Fibroblast of skin of right biceps (primary cell): ENCODE results near the gene ANXA8.
"Not testable (repeated sequence)": the region's sequence is repeated elsewhere in the genome, so short reads cannot be mapped to it uniquely, and the experiment has no call there.

Experiments used
- DNase-seq: peaks from one replicate; pipeline ENCODE4 v3.0.0-alpha.2; 2013

The ANXA8 gene, protein sequence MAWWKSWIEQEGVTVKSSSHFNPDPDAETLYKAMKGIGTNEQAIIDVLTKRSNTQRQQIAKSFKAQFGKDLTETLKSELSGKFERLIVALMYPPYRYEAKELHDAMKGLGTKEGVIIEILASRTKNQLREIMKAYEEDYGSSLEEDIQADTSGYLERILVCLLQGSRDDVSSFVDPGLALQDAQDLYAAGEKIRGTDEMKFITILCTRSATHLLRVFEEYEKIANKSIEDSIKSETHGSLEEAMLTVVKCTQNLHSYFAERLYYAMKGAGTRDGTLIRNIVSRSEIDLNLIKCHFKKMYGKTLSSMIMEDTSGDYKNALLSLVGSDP

DNA sequence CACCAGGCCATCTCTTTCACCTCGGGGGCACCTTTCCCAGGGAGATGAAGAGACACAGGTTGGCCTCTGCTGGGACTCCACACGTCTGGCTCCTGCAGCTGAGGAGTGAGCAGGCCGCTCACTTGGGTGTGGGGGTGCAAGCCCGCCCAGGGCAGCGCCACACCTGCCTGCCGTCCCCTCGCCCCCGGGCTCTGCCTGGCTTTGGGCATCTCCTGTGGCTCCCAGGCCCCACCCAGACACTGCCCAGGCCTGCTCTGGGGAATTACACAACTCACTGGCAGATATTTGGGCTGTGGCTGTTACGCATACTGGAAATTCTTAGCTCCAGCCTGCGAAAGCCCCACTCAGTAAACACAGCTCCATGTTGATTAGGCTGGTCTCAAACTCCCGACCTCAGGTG lies at the start of gene ANXA8:
Gene ANXA8 (minus strand): TSS at position 193 of the 400 bp plus-strand sequence. CDS start 182 bp downstream, at position 11.
- not testable (repeated sequence) for DNase-seq

DNA sequence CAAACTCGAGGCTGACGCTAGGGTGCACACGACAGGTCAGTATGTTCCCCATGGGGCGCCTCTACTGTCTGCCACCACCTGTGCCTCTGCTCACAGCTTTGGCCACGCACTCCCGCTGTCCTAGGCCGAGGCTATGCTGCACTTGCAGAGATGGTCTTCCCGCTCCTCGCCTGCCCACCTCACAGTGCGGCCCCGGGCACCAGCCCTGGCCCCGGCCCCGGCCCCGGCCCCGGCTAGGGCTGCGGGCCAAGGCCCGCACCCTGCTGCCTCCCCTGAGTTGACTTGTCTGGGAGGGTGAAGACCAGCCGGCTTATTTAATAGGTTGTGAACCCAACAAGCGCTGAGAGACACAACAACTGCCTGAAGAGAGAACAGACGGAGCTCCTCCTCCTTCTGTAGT lies 39.6 kb upstream of the ANXA8 start, which contains the start of gene AGAP9:
Gene AGAP9 (minus strand): TSS at position 164 of the 400 bp plus-strand sequence. CDS start 112 bp downstream, at position 52.
- not testable (repeated sequence) for DNase-seq

DNA sequence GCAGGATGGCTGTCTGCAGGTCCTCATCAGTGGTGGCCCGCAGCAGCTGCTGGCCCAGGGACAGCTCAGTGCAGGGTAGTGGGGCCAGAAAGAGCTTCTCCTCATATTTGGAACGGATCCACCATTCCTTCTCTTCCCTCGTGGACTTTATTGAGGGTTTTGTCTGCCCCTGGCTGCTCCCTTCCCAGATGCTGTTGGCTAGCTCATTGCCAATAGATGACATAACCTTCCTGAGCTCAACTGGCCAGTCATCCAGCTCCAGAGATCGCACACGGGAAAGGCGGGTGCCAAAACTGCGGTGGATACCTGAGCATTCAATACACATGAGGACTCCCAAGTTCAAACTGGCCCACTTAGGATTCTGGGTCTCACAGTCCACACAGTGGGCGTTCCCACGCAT lies 18.4 kb upstream of the ANXA8 start:
- DNase-seq: not testable (repeated sequence)

DNA sequence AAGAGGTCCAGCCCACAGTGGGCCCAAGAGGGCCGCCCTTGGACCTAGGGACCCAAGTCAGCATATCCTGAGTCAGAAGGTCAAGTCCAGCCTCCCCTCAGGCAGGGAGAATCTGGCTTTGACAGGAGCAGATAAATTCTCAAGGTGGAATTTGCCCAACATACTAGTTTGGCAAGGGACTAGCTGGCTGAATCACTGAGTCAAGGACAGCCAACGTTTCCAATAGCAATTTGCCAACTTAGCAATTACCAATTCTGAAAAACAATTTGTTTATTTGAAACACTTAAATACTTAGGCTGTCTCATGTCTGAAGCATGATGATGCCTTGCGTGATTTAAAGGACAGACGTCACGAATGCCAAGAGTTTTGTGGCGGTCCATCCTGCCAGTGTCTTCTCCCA lies 10.3 kb upstream of the ANXA8 start:
- DNase-seq: not testable (repeated sequence)

DNA sequence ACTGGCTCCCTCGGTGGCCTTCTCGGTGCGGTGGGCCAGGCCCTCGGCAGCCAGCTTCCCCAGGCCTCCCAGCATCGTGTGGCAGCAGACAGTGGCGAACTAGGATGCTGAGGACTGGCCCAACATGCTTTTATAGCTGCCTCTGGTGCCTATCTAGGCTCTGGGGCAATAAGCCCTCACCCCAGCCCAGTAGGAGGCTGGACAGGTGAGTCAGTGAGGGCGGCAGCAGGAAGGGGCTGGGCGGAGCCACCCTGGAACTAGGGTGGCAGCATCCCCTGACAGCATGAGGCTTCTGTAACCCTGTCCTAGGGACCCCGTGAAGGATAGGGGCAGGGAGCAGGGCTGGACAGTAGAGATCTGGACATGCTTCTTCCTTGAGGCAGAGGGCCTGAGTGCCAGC lies 7.7 kb upstream of the ANXA8 start, which contains the start of gene FAM25G:
Gene FAM25G (minus strand): TSS at position 101 of the 400 bp plus-strand sequence. CDS start 26 bp downstream, at position 75.
- not testable (repeated sequence) for DNase-seq

DNA sequence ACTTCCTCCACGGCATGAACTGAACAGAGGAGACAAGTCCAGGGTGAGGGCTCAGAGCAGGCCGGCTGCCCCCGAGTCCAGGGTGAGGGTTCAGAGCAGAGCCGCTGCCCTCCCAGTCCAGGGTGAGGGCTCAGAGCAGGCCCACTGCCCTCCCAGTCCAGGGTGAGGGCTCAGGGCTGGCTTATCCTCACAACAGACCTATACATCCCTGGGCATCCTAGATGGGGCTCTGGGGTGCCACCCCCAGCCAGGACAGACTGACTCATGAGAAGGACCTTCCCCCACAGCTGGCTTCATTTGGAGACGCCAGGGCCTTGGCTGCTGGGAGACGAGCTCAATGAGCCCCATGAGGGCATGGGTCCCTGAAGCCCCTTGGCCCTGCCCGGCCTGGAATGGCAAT lies 5.7 kb upstream of the ANXA8 start:
- not testable (repeated sequence) for DNase-seq

DNA sequence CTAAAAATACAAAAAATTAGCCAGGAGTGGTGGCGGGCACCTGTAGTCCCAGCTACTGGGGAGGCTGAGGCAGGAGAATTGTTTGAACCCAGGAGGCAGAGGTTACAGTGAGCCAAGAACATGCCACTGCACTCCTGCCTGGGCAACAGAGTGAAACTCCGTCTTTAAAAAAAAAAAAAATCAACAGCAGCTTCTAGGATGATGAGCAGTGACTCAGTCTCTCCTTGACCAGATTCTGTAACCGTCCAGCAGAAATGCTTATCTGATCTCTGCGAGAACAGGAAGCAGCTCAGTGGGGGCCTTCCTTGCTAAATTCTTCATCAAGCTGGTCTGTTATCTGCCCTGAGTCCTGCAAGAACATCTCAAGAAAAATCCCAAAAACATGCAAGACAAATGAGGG lies 2.0 kb upstream of the ANXA8 start:
- peak; percentile 71 for DNase-seq

DNA sequence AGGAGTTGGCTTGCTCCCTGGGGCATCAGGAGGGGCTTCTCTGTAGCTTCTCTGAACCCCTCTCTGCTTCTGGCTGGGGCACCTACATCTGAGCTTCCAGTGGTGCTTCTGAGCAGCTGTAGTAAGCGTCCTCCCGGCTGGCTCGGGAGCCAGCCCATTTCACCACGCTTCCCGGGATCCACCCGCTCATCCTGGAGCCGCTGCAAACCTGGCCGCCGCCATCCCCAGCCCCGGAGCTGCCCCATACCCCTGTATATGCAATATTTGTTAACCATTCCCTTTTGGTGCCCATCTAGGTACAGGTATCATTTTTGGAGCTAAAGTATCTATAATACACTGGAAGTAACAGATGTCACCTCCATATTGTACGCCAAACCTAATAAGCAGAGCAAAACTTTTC lies 871 bp upstream of the ANXA8 start:
- not testable (repeated sequence) for DNase-seq

DNA sequence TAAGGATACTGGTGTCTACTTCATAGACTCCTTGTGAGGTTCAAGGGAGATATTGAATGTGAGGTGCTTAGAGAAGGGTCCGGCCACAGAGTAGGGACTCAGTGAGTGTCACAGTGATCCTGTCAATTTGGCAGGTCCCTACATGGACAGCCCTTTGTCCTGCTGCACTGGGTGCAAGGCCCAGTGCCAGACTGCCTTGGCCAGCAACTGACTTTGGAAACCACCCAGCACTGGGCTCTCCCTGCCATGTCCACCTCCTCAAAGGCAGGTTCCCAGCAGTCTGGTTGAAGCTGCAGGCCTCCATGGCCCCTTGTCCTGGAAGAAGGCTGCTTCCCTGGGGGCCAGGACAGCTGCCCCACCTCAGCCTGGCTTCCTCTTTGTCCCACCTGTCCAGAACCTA lies 1.5 kb downstream of the ANXA8 start:
- not testable (repeated sequence) for DNase-seq

DNA sequence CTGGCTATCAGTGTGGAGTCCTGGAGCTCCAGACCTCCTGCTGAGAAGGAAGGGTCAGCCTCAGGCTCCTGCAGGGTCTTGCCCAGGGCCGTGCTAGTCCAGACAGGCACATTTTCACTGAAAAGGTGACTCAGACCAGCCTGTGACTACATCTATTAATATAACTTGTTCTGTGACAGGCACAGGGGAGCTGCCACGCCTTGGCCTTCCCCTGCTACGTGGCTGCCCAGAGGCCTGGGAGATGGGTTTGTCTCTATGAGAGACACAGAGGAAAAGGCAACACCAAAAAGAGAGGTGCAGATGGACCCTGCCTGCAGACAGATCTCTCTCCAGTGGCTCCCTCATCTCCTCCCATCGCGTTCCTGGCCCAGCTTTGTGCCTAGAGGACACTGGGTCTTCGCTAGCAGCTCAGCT lies 2.1 kb downstream of the ANXA8 start:
- not testable (repeated sequence) for DNase-seq

DNA sequence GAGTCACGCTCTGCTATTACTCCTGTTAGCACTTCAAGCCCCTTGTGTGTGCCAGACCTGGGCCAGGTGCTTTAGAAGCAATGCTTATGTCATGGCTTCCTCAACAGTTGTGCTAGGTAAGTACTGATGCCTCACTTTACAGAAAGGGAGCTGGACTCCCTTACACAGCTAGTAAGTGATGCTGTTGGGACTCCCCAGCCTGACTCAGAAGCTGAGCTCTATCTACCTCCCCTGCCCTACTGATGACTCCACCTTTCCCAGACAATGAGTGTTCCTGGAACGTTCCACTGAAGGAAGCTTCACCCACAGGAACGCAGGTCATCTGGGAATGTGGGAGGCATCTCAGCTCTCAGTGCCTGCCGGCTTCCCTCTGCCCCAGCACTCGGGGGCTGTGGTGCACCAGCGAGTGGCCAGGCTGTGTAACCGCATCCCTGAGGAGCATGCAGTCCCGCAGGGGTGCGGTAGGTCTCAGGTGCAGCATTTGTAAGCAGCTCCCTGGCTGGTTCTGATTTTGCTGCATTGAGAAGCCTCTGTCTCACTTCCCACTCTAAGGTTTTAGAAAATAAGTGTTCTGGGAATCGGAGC lies 2.6 kb downstream of the ANXA8 start:
- peak; percentile 80 for DNase-seq

DNA sequence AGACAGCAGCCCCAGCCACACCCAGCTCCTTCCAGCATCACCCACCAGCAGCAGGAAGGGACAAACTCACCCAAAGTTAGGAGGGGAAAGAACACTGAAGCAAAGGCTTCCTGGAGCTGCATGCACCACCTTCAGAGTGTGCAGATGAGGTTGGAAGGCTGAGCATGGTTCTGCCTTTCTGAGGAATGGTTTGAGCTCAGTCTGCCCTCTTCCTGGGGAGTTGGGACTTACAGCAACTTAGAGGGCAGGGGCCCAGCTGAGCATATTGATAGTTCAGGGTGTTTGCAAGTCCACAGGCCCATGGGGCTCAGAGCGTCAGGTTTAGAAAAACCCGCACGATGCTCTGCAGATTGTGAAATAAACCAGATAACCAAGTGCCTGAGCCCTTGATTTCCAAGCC lies 3.8 kb downstream of the ANXA8 start:
- not testable (repeated sequence) for DNase-seq

DNA sequence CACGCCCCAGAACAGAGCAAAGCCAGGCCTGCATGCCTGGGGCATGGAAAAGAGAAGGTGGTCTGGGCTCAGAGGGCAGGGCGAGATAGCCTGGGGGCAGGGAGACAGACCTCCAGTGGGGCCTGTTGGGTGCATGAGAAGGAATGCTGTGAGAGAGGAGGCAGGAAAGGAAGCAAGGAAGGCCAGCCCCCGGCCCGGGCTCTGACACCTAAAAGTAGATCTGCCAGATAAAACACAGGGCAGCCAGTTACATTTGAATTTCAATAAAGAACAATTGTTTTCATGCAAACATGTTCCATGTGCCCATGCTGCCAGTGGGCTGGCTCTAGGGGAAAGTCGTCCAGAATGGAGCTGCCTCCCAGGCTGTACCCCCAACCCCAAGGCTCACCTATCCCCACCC lies 5.8 kb downstream of the ANXA8 start:
- not testable (repeated sequence) for DNase-seq

DNA sequence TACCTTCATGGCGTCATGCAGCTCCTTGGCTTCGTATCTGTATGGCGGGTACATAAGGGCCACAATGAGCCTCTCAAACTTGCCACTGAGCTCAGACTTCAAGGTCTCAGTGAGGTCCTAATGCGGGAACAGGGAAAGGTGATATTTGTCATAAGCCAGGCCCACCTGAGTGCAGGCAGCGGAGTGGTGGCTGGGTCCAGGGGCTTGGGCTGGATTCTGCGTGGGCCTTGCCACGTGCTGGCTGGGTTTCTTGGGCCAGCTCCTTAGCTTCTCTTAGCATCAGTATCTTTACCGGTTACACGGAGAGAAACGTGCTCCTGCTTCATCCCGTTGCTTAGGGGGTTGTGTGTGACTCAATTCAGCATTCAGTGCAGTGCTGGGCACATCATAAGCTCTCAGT lies 6.8 kb downstream of the ANXA8 start:
- not testable (repeated sequence) for DNase-seq

DNA sequence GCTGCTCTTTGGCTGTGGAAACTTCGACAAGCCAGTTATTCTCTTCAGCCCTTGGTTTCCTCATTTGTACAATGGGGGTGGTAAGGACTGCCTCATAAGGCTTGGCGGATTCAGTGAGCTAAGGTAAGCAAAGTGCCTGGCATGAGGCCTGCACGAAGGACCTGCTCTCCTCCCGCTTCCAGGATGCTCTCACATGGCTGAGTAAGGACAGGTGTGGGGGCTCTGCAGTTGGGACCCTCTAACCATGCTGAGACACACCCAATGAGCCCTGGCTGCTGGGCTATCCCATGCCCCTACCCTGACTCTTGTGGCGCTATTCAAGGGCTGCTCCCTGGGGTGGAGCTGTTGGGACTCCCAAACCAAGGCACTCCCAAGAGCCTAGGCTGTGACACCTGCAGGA lies 8.8 kb downstream of the ANXA8 start:
- not testable (repeated sequence) for DNase-seq

DNA sequence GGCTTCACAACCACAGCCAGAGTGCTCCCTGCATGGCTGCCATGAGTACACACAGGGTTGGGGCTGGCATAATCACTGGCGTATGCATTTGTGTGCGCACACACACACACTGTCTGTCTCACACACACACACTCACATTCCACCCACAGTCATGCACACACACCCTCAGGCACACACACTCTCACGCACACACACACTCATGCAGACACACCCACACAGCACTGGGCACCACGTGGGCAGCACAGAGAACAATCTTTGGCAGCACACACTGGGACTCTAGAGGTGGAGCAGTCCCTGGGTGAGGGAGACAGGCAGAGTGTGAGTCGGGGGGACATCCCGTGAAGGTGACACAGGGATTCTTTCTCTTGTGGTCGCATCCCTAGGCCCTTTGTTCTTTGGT lies 10.4 kb downstream of the ANXA8 start:
- not testable (repeated sequence) for DNase-seq

DNA sequence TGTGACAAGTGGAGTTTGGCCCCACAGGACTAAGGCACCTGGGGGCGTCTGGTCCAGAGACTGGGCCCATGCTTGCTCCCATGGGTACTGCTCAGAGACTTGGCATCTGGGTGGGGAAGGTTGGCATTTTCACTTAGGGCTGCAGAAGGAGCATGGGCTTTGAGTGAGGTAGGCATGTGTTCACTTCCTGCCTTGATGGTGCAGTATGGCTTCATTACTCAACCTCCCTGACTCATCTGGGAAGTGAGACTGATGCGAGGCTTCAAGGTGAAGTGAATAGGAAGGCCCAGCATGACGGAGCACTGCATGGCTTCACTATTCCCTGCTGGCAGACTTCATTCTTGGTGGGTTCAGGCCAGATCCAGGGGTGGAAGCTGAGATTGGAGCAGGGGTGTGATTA lies 11.3 kb downstream of the ANXA8 start:
- DNase-seq: not testable (repeated sequence)

DNA sequence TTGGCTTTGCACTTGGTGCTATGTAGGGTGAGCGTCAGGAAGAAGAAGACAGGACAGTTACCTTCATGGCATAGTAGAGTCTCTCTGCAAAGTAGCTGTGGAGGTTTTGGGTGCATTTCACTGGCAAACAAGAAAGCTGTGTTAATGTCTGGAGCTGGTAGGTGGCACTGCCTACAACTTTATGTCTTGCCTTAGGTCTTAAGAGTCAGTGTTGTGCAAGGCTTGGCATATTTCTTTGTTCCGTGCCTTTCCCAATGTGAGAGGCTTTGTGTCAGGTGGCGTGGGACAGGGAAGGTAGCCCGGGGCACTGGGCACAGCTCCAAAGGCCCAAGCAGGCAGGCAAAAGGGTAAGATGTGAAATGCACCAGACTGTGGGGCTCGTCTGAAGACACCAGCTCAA lies 11.8 kb downstream of the ANXA8 start:
- not testable (repeated sequence) for DNase-seq

DNA sequence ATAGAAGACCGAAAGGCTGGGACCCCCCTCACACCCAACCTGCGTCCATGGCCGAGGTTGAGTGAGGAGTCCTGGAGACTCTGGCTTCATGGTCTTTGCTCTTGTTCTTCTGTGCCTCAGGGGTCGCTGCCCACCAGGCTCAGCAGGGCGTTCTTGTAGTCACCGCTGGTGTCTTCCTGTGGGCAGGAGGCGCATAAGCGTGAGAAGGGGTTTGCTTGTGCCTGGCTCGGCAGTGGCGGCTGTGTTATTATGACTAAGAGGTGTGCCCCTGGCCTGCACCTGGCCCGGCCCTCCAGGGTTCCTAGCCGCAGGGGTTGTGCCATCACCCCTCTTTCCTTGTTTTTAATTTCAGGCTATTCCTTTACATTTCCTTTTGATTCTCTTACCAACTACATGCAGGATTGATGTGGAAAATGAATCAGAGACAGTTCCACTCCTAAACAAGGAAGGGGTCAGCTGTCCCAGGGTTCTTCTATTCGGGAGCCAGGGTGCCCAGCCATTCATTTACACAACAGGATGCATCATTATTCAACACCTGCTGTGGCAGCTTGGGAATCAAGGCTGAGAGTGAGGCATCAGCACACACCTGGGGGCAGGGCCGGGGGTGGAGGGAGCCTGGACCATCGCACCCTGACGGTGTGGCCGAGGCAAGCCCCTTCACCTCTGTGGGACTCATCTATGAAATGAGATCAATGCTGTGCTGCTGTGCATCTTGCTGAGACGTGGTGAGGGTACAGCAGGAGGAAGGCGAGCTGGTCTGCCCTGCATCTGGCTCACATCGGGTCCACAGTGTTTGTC lies 15.0 kb downstream of the ANXA8 start:
- DNase-seq: not testable (repeated sequence)

DNA sequence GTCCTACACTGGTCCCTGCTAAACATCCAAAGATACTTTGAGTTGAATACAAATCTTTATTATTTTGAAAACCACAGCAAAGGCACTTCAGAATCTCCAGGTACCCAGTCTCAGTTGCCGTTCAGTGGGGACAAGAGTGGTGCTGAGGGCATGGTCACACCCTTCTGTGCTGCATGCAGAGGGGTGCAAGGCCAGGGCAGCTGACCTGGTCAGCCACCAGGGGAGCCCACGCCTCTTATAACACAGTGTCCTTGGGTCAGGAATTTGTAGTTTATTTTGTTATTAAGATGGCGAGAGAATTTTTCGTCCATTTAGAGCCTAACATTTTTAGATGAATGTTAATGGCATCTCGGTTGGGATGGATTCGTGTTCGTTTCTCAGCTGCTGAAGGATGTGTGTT lies 16.0 kb downstream of the ANXA8 start:
- DNase-seq: not testable (repeated sequence)

DNA sequence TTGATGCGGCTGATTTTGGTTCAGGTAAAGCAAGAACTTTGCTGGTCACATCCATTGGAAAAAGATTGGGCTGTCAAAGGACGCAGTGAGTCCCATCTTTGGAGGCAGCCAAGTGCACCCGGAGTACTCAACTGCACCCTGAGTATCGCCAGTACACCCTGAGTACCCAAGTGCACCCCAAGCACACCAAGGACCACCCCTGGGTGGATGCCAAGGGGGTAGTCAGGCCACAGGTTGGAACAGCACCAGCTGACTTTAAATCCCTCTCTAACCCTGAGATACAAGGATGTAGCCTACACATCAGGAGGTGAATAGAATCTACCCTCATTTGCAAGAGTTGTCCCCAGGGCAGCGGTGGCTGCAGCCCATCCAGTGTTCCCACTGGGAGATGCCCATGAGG lies 16.5 kb downstream of the ANXA8 start:
- not testable (repeated sequence) for DNase-seq

DNA sequence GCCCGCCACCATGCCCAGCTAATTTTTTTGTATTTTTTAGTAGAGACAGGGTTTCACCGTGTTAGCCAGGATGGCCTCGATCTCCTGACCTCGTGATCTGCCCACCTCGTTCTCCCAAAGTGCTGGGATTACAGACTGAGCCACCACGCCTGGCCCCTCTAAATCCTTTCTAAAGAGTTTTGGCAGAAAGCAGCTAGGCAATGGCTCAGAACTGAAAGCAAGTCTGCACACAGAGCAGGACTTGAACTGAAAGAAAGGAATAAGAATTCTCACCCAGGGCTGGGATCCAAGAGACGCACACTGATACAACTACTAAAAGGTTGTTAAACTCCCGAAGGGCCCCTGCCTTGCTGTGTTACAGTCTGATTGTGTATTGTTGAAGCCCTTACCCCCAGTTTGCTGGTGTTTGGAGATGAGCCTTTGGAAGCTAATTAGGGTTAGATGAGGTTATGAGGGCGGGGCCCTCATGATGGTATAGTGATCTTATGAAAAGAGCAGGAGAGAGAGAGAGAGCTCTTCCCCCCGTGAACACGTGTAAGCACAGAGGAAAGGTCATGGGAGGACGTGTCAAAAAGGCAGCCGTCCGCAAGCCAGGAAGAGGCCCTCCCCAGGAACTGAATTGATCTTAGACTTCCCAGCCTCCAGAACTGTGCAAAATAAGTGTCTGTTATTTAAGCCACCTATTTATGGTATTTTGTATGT lies 18.5 kb downstream of the ANXA8 start:
- not testable (repeated sequence) for DNase-seq
